MM.1S (cell line): Measurements from ENCODE around the gene PLIN3.
"Not testable (repeated sequence)": the region's sequence is repeated elsewhere in the genome, so short reads cannot be mapped to it uniquely, and the experiment has no call there.

Experiments used
- DNase-seq: peaks from one replicate; pipeline ENCODE4 v3.0.0-alpha.2; 2015
- H2AFZ ChIP-seq: fragments of 300-600 bp; sonication (generic); 2 replicates; pipeline ENCODE4 v1.6.0; 2016; ENCODE audit warnings: antibody characterized with exemption, low read length
- H3F3A ChIP-seq: fragments of 300-600 bp; sonication (generic); 2 replicates; pipeline ENCODE4 v1.6.1; 2016; ENCODE audit warnings: mild to moderate bottlenecking, antibody characterized with exemption, low read length, moderate library complexity, mixed read lengths; ENCODE audit not compliant: insufficient read depth
- H3K27ac ChIP-seq: fragments of 300-600 bp; sonication (generic); 2 replicates; pipeline ENCODE4 v1.5.1; 2016; ENCODE audit warnings: mild to moderate bottlenecking, low read length
- H3K27me3 ChIP-seq: fragments of 300-600 bp; sonication (generic); replicated peaks from 2 replicates; pipeline ENCODE4 v1.6.0; 2016; ENCODE audit warnings: low read length; ENCODE audit not compliant: insufficient read depth
- H3K36me3 ChIP-seq: fragments of 300-600 bp; sonication (generic); replicated peaks from 2 replicates; pipeline ENCODE4 v1.6.1; 2016; ENCODE audit warnings: mild to moderate bottlenecking, low read length, mixed read lengths; ENCODE audit not compliant: insufficient read depth
- H3K4me1 ChIP-seq: fragments of 300-600 bp; sonication (generic); 2 replicates; pipeline ENCODE4 v1.6.1; 2016; ENCODE audit warnings: low read length, mixed read lengths
- H3K4me2 ChIP-seq: fragments of 300-600 bp; sonication (generic); 2 replicates; pipeline ENCODE4 v1.6.0; 2016; ENCODE audit warnings: low read depth, low read length
- H3K4me3 ChIP-seq: fragments of 300-600 bp; sonication (generic); 2 replicates; pipeline ENCODE4 v1.5.1; 2016; ENCODE audit warnings: low read length, mixed read lengths
- H3K79me2 ChIP-seq: fragments of 300-600 bp; sonication (generic); 2 replicates; pipeline ENCODE4 v1.6.1; 2016; ENCODE audit warnings: mixed run types, low read length, mixed read lengths
- H3K9ac ChIP-seq: fragments of 300-600 bp; sonication (generic); 2 replicates; pipeline ENCODE4 v1.6.1; 2016; ENCODE audit warnings: low read length, mixed read lengths
- H3K9me2 ChIP-seq: fragments of 300-600 bp; sonication (generic); replicated peaks from 2 replicates; pipeline ENCODE4 v1.6.1; 2016; ENCODE audit warnings: mild to moderate bottlenecking, low read length, mixed read lengths; ENCODE audit not compliant: insufficient read depth
- H3K9me3 ChIP-seq: fragments of 300-600 bp; sonication (generic); replicated peaks from 2 replicates; pipeline ENCODE4 v1.6.1; 2016; ENCODE audit warnings: mild to moderate bottlenecking, low read length, mixed read lengths; ENCODE audit not compliant: insufficient read depth
- H4K20me1 ChIP-seq: fragments of 300-600 bp; sonication (generic); 2 replicates; pipeline ENCODE4 v1.6.1; 2016; ENCODE audit warnings: mild to moderate bottlenecking, low read length, moderate library complexity, mixed read lengths; ENCODE audit not compliant: insufficient read depth
- CTCF ChIP-seq: fragments of 300-600 bp; sonication (generic); IDR thresholded peaks from 2 replicates; pipeline ENCODE4 v1.5.1; 2016; ENCODE audit warnings: antibody characterized with exemption, low read length, mixed read lengths
- EZH2 ChIP-seq: fragments of 300-600 bp; sonication (generic); optimal IDR thresholded peaks from 2 replicates; pipeline ENCODE3; 2017; ENCODE audit warnings: low read depth, mild to moderate bottlenecking, antibody characterized with exemption, low read length, mixed read lengths
- EZH2phosphoT487 ChIP-seq: fragments of 300-600 bp; sonication (generic); IDR thresholded peaks from 2 replicates; pipeline ENCODE4 v1.6.1; 2018; ENCODE audit warnings: antibody characterized with exemption, low read length

The PLIN3 gene

GRCh38 chr19:4896372-4896771 is 28.9 kb upstream of the PLIN3 start:
- Histone ChIP-seq H3K27me3 (peaks cover 13% of the 10 kb centered on the region), H2AFZ (no peak overlapping the region), H3K9me3 (no peaks in the 10 kb centered on the region), H3K4me1 (no peaks in the 10 kb centered on the region), H3K4me3 (no peak overlapping the region), H3K79me2 (no peaks in the 10 kb centered on the region), H3K36me3 (no peaks in the 10 kb centered on the region), H3K9me2 (no peaks in the 10 kb centered on the region), H4K20me1 (no peaks in the 10 kb centered on the region; the same call in 1 of the 2 replicates), H3K9ac (no peak overlapping the region), H3K27ac (no peak overlapping the region), H3F3A (no peaks in the 10 kb centered on the region), H3K4me2 (no peak overlapping the region)
- no peak for DNase-seq
- TF ChIP-seq EZH2 (no peak), CTCF (no peak), EZH2phosphoT487 (no peak)

- H3K27ac ChIP-seq, H3K4me2 ChIP-seq, H4K20me1 ChIP-seq, H3K9me2 ChIP-seq, H3K4me3 ChIP-seq, H3K9me3 ChIP-seq, DNase-seq, H3K9ac ChIP-seq, H2AFZ ChIP-seq, H3K36me3 ChIP-seq, H3F3A ChIP-seq, H3K4me1 ChIP-seq, H3K79me2 ChIP-seq: not testable (repeated sequence)
- H3K27me3 ChIP-seq = peaks cover 38% of the 10 kb centered on the region
Measured at GRCh38 chr19:4892962-4893361, 25.5 kb upstream of the PLIN3 start.

- H3K9me3 ChIP-seq = no peaks in the 10 kb centered on the region
- no peaks in the 10 kb centered on the region for H3K4me1 ChIP-seq
- no peak overlapping the region for H3K4me2 ChIP-seq
- H3K9ac ChIP-seq = no peak overlapping the region
- H3K27me3 ChIP-seq = peaks cover 38% of the 10 kb centered on the region
- no peak overlapping the region for H3K4me3 ChIP-seq
- DNase-seq = no peak
- no peaks in the 10 kb centered on the region for H3K36me3 ChIP-seq
- H3F3A ChIP-seq = no peaks in the 10 kb centered on the region
- H4K20me1 ChIP-seq = no peaks in the 10 kb centered on the region; the same call in 1 of the 2 replicates
- no peaks in the 10 kb centered on the region for H3K79me2 ChIP-seq
- H2AFZ ChIP-seq = no peak overlapping the region
- TF ChIP-seq EZH2 (no peak), CTCF (no peak), EZH2phosphoT487 (no peak)
- H3K27ac ChIP-seq = no peak overlapping the region
- H3K9me2 ChIP-seq = no peaks in the 10 kb centered on the region
Measured at GRCh38 chr19:4891066-4891465, 23.6 kb upstream of the PLIN3 start.

GRCh38 chr19:4889034-4889815 is 21.8 kb upstream of the PLIN3 start:
- Histone ChIP-seq H3K27me3 (peaks cover 38% of the 10 kb centered on the region), H3K4me3 (no peak overlapping the region), H3K4me1 (no peaks in the 10 kb centered on the region), H3K27ac (no peak overlapping the region), H3K36me3 (no peaks in the 10 kb centered on the region), H4K20me1 (no peaks in the 10 kb centered on the region), H3K9me3 (no peaks in the 10 kb centered on the region), H3K9ac (no peak overlapping the region), H3K4me2 (no peak overlapping the region), H2AFZ (no peak overlapping the region), H3F3A (no peaks in the 10 kb centered on the region), H3K9me2 (no peaks in the 10 kb centered on the region), H3K79me2 (no peaks in the 10 kb centered on the region)
- no peak for DNase-seq
- TF ChIP-seq EZH2phosphoT487 = no peak
- no peak for TF ChIP-seq EZH2
- no peak for TF ChIP-seq CTCF

- H4K20me1 ChIP-seq, H3K4me2 ChIP-seq, H3K4me1 ChIP-seq, H2AFZ ChIP-seq, H3K27ac ChIP-seq, H3K79me2 ChIP-seq, H3K9me3 ChIP-seq, H3K9ac ChIP-seq, H3F3A ChIP-seq, DNase-seq, H3K4me3 ChIP-seq, H3K9me2 ChIP-seq, H3K36me3 ChIP-seq: not testable (repeated sequence)
- peaks cover 38% of the 10 kb centered on the region for H3K27me3 ChIP-seq
Measured at GRCh38 chr19:4887803-4888202, 20.3 kb upstream of the PLIN3 start.
